HG03196 (cell line): ENCODE results near the gene LTBP4.

Experiments used
- ATAC-seq: cut with Tn5 transposase; IDR thresholded peaks from one replicate; pipeline ENCODE4 v1.9.1; 2021; ENCODE audit not compliant: unreplicated experiment

The LTBP4 gene

DNA sequence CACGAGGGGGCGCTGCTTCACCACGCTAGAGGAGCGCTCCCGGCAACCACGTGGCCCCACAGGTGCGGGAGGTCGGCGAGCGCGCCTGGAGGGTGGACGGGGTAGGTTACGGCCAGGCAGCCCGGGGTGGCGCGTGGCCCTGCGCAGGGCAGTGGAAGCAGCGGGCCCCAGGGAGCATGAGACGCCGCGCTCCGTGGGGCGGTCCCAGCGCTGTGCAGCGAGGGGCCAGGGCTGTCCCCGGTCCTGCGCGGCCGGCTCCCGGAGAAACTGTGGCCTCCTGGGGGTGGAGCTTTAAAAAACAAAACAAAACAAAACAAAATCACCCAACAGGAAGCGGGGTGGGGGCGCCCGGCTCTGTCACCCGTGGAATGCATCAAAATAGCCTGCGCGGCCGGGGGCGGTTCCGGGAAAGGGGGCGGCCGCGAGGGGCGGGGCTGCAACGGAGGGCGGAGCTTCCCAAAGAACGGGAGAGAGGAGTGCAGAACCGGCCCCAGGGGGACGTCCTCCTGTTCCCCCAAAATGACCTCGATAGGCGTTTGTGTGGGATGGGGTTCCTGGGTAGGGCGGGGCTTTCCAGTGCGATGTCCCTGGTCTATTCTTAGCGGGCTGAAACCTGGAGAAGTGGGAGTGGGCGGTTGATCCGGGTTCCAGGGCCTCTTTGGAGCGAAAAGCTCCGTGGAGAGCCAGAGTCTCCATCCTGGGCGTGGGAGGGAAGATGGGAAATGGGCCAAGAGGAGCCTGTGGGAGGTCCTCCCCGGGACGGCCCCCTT is 61.9 kb downstream of the LTBP4 start:
- ATAC-seq: peak; percentile 72

DNA sequence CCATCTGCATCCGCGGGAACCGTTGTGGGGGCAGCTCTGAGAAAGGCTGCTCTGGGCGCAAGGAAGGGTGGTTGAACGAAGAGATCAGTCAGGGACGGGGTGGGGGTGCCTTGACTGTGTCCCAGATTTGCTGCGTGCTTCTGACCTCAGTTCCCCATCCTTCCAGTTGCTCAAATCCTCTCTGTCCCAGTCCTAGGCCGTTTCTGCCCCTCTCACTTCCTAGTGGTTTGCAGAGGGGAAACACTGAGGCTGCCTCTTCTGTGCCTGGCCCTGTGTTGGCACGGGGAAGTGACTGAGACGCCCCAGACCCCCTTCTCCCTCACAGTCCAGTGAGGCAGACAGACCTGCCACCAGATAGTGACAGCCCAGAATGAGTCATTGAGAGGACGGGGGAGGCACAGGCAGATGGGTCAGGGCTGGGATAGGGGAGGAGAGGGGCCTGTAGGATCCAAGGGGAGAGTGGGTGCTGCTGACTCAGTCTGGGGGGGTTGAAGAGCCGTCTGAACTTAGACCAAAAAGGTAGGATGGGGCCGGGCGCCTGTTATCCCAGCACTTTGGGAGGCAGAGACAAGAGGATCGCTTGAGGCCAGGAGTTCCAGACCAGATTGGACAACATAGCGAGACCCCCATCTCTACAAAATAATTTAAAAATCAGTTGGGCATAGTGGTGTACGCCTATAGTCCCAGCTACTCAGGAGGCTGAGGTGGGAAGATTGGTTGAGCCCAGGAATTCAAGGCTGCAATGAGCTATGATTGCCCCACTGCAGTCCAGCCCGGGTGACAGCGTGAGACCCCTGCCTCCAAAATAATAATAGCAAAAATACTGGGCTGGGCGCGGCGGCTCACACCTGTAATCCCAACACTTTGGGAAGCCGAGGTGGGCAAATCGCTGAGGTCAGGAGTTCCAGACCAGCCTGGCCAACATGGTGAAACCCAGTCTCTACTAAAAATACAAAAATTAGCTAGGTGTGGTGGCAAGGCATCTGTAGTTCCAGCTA is 62.8 kb downstream of the LTBP4 start:
- ATAC-seq: no peak

DNA sequence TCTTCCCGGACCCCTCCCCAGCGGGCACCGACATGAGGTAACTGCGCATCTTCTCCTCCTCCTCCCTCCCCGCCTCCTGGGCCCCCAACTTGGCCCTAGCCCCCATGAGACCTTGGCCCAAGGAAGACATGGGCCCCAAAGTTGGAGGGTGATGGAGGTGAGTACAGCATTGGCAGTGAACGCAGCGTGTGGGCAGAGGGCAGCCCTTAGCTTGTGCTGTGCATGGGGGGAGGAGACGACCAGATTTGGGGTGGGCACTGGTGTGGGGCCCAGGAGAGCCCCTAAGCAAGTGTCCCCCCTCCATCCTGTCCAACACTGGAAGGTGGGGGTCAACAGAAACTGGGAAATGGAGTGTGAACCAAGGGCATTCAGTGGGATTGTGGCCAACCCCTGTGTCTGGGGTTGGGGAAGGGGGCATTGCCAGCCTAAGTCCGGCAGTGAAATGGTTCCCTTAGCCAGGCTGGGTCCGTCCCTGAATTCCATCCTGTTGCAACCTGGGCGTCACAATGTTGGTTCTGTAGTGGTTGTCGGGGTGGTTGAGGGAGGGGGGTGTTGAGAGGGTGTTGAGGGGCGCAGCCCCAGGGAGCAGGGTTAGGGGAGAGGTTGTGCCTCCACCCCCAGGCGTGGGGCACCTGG is 65.8 kb downstream of the LTBP4 start:
- no peak for ATAC-seq

DNA sequence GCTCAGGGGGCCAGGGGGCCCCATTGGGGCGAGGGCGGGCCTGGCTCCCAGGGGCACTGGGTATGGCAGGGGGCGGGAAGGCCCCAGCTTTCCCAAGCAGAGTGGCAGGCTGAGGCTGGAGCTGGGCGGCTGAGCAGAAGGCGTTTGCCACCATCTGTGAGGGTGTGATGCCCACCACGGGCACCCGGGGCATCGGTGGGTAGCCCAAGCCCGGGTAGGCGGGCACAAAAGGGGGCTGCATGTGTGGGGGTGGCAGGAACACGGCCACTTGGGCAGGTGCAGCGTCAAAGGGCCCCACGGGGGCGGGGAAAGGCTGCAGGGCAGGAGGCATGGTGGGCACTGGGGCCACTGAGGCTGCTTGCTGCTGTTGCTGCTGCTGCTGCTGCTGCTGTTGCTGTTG is 66.4 kb downstream of the LTBP4 start:
- ATAC-seq: no peak

DNA sequence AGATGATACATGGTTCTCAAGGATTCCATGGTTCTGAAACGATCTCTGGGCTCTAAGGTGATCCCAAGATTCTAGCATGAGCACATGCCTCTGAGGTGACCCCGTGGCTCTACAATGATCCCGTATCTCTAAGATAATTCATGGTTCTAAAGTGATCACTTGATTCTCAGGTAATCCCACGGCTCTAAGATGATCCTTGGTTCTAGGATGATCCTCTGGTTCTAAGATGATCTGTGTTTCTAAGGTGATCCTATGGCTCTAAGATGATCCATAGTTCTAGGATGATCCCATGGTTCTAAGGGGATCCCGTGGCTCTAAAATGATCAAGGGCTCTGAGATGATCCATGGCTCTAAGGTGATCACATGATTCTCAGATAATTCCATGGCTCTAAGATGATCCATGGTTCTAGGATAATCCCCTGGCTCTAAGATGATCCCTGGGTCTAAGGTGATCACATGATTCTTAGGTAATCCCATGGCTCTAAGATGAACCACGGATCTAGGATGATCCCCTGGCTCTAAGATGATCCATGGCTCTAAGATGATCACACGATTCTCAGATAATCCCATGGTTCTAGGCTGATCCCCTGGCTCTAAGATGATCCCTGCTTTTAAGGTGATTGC is 67.9 kb downstream of the LTBP4 start:
- ATAC-seq: no peak

DNA sequence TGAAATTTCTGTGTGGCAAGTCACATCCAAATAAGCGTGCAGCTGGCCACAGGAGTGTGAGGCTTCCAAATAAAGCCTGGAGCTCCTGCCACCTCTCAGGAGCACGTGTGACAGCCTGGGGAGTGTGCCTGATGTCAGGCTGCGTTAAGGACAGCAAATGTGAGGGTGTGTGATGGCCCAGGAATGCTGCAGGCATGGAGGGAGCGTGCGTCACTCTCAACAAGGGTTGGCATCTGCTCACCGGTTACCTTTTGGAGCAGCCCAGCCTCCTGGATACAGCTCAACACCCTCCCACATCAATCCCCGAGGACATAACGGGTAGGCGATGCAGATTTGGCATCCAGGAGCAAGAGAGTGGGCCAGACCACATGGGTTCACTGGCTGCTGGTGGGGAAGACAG is 70.2 kb downstream of the LTBP4 start:
- no peak for ATAC-seq

DNA sequence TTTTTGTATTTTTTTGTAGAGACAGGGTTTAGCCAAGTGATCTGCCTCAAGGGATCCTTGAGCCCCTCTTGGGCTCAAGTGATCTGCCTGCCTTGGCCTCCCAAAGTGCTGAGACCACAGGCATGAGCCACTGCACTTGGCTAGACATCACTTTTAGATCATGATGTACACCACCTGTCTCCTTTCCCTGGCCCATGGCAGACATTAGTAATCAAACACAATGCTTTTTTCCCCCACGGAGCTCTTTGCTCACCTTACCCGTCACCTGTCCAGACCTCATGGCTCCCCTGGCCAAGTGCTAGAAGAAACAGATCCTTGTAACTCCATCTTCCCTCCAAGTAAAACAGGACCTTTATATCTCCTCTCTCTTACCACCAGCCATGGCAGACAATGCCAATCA is 70.9 kb downstream of the LTBP4 start:
- no peak for ATAC-seq

DNA sequence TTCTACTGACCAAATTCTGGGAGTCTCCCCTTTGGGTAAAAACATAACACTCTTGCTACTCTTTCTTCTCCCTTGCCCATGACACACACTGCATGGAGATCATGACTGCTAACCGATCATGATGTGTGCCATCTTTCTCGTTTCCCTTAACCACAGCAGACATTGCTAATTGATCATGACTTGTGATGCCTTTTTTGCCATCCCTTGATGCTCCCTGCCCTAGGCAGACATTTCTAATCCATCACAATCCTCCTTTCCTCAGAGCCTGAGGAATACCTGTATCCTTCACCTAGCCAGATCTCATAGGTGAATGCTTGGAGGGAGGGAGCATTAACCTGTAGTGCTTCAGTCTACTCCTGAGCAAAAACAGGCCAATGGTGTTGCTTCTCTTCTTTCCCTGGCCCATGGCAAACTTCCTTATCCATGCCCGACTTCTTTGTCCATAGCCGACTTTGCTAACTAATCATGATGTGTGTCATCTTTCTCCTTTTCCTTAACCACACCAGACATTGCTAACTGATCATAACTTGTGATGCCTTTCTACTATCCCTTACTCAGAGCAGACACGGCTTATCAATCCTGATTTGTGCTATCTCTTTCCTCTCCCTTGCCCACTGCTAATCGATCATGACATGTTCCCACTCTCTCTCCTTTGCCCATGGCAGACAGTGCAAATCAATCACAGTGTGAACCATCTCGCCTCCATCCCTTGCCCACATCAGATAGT is 71.6 kb downstream of the LTBP4 start:
- no peak for ATAC-seq

DNA sequence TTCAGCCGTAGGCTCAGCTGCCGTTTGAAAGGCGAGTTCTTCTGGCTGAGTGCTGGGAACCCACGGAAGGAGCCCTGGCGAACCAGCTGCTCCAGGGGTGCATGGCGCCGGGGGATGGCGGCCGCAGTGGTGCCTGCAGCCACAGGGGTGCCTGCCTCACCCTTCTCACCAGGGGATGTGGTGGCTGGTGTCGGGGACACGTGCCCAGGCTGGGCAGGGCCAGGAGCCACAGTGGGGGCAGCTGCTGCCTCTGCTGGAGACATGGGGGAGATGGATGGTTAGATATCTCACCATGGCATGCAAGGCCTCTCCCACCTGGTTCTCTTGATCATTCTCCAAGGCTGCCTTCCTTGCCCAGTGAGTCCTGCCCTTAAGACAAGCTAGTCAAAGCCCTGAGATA is 72.2 kb downstream of the LTBP4 start:
- no peak for ATAC-seq

DNA sequence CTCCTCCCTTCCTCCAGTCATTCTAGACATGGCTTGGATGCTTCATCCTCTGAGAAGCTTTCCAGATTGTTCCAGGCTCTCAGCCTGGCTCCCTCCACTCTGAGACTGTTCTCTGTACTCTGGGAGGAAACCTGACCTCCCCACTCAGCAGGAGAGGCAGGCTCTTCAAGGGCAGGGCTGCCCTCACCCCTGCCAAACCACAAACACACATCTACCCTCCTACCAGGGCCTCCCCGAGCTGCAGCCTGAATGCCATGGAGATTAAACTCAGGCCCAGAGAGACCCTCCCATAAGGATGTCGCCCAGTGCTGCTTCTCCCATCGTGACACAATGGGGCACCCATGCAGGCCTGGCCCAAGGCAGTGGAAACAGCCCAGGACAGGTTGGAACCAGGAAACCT is 73.1 kb downstream of the LTBP4 start:
- ATAC-seq: no peak

DNA sequence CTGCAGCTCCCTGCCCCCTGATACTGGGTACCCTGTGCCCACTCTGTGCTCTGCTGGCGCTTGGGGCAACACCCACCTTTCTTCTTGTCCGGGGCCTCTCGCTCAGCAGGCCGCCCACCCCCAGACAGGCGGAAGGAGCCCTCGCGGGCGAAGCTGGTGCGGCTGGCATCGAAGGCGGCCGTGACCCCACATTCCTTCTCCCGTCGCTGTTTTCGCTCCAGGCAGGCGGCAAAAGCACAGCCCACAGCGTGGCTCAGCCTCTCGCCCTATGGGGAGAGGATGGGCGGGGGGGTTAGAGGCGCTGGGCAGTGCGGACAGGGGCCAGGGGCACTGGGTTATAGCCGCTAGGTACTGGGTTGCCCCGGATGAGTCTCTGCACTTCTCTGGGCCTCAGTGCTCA is 76.0 kb downstream of the LTBP4 start:
- ATAC-seq: no peak
